Cardiac septum (tissue), 1 donor: ENCODE measurements around the gene UBE2D2. TPM values are rescaled to one million over a fixed set of nuclear protein-coding genes. Genes with fewer than 3 reads are reported as not detected.
"Not testable (repeated sequence)": the region's sequence is repeated elsewhere in the genome, so short reads cannot be mapped to it uniquely, and the experiment has no call there.

Source experiments
- DNase-seq: peaks from one replicate; pipeline ENCODE4 v3.0.0-alpha.2; 2020; ENCODE audit warnings: low spot score
- intact Hi-C: fragments of 100-400 bp; cut with DNase I; formaldehyde crosslinking; loops from one replicate; pipeline ENCODE4 v1.14.0; 2022
- total RNA-seq: library from RNA; stranded (reverse); fragmentation: NEBNext Ultra II Directional; extraction: Animal tissue kit (Norgen Biotek cat#: 25700); gene quantifications from one replicate; pipeline ENCODE4 v1.2.1, GENCODE V29; 2021
- donor health status: DM: no; HTN: no; CAD: no.

Gene UBE2D2
- total RNA-seq, 1 donor from 2014 or later = 124 TPM

DNA sequence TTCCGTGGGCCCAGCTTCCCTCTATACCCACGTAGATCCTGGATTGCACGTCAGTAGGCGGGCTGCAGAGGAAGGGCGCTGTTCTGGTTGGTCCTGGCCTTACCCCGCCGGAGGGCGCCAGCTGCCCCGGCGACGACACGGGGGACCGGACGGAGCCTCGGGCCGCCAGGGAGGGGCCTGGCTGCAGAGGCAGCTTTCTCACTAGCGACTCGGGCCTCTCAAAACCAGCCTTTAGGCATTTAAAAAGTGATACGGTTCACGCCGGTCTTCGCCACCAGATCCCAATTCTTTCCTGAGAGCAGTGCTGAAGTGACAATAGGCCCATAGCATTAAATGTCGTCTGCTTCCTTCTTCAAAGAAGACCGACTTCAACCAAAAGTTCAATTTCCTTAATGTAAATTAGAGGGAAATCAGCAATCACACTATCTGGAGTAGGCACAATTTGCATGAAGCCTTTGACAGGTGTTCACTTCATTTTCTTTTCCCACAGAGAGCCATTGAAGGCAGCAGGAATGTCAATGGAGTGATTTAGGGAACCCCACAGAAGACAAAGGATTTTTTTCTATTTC is 17.6 kb upstream of the UBE2D2 start:
- intact Hi-C loops = no loop called here
- peak; percentile 81 for DNase-seq

GRCh38 chr5:139546593-139546992 is 14.5 kb upstream of the UBE2D2 start:
- intact Hi-C loops = not testable (repeated sequence)

DNA sequence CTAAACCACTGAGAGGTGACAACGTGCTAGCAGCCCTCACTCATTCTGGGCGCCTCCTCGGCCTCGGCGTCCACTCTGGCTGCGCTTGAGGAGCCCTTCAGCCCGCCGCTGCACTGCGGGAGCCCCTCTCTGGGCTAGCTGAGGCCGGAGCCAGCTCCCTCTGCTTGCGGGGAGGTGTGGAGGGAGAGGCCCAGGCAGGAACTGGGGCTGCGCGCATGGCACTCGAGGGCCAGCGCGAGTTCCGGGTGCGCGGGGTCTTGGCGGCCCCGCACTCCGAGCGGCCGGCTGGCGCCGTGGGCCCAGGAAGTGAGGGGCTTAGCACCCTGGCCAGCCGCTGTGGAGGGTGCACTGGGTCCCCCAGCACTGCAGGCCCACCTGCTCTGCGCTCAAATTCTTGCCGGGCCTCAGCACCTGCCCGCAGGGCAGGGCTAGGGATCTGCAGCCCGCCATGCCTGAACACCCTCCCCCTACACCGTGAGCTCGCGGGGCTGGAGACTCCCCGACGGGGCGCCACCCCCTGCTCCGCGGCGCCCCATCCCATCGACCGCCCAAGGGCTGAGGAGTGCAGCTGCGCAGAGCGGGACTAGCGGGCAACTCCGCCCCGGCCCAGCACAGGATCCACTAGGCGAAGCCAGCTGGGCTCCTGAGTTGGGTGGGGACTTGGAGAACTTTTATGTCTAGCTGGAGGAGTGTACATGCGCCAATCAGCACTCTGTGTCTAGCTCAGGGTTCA is 11.8 kb upstream of the UBE2D2 start:
- DNase-seq = no peak
- intact Hi-C loops = no loop called here

More at GRCh38 chr5:139546593-139546992, 14.5 kb upstream of the UBE2D2 start:
- not testable (repeated sequence) for DNase-seq

GRCh38 chr5:139550051-139550872 is 10.9 kb upstream of the UBE2D2 start:
- intact Hi-C loops, DNase-seq: not testable (repeated sequence)

DNA sequence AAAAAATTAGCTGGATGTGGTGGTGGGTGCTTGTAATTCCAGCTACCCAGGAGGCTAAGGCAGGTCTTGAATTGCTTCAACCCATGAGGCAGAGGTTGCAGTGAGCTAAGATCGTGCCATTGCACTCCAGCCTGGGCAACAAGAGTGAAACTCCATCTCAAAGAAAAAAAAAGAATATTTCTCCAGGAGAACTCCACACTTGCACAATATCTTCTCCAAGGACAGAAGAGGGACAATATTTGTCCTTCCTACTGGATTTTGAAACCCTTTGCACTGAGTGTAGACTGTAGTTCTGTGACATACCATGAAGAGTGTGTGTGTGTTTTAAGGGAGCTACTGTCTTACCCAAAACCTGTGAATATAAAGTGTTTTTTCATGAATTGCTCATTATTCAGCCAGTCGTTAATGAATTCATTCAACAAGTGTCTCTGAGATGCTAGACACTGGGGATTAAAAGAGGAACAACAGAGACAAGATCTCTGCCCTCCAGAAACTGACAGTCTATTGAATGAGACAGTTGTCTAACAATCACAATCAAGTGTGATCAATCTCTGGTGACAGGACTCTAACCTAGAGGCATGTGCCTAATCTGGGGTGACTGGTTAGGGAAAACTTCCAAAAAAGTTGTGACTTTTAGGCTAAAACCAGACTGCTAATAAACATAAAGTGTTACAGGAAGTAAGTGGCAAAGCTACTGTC is 9.8 kb upstream of the UBE2D2 start:
- DNase-seq = no peak
- intact Hi-C loops = no loop called here

DNA sequence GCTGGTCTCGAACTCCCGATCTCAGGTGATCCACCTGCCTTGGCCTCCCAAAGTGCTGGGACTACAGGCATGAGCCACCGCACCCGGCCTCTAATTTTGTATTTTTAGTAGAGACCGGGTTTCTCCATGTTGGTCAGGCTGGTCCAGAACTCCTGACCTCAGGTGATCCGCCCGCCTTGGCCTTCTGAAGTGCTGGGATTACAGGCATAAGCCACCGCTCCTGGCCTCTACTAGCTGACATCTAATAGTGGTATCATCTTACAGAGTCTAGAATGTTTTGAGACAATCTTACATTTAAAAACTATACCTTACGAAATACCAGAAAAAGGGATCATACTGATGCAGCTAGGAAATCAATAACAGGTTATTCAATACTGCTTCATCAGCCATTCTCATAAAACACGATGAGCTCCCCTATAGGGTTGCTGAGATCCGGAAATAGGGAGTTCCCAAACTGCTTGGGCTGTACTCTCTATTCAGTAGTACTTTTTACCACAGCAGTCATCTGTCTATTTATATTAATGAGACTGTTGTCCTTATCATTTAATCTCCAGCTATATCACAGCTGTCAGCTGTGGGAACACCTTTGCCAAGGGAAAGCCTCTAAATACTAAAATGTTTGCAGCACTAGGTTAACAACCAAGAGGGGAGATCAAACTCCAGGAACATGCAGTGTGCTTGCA is 8.1 kb upstream of the UBE2D2 start:
- intact Hi-C loops = no loop called here
- no peak for DNase-seq

DNA sequence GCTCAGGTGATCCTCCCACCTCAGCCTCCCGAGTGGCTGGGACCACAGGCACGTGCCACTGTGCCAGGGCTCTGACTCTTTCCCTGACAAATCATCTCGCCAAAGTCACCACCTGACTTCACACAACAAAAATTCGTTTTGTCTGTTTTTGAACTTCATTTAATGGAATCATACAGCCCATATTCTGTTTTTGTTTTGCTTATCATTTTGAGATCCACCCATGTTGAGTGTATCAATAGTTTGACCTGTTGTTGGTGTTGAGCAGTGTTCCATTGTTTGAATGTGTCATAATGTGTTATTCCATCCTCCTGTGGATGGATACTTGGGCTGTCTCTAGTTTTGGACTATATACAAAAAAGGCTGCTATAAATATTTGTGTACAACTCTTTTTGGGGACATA is 6.9 kb upstream of the UBE2D2 start:
- intact Hi-C loops = no loop called here

DNA sequence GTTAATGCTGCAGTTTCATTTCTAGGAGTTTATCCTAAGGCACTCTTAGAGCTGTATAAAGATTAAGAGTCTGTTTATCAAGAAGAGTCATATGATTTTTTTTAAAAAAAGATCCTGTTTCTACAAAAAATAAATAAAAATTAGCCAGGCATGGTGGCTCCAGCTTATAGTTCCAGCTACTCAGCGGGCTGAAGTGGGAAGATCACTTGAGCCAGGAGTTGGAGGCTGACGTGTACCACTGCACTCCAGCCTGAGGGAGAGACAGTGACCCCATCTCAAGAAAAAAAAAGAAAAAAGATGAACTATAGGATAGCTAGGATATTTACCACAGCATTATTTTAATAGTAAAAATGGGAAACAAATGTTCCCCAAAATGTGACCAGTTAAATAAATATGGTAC is 3.3 kb upstream of the UBE2D2 start:
- no peak for DNase-seq
- intact Hi-C loops = no loop called here

More for the DNA sequence above, 6.9 kb upstream of the UBE2D2 start:
- DNase-seq = no peak

GRCh38 chr5:139561655-139562451 is 714 bp downstream of the UBE2D2 start:
- intact Hi-C loops = no loop called here
- peak; percentile 77 for DNase-seq

GRCh38 chr5:139562847-139563246 is 1.7 kb downstream of the UBE2D2 start:
- DNase-seq = no peak
- intact Hi-C loops = no loop called here

DNA sequence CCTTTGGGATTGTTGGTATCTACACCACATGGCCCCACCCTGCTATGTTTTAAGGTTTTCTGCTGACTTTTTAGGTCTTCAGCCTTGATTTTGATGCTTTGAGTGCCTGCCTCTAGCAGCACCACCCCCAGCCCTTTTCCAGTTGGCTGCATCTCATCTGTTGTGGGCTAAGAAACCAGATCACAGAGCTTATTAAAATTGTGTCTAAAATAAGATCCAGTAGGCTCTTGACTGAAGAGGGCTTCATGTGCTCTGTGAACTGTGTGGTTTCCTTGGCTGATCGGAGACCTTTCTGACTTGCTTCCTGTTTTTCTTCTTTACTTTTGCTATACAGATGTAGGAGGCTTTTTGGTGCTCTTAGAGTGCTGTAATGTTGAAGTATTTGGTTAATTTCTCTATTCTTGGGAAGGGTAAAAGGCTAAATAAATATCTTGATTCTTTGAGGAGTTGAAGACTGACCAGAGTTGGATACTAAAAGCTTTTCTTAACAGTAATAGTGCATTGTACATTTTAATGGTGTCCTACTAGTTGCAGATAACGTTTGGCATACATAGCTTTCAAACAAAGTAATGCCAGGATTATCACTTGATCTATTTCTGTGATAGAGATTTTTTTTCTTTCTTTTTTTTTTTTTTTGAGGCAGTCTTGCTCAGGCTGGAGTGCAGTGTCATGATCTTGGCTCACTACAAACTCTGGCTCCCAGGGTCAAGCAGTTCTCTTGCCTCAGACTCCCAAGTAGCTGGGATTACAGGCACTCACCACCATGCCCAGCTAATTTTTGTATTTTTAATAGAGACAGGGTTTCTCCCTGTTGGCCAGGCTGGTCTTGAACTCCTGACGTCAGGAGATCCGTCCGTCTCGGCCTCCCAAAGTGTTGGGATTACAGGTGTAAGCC is 4.5 kb downstream of the UBE2D2 start:
- intact Hi-C loops = no loop called here
- DNase-seq = no peak

- no peak for DNase-seq
- intact Hi-C loops = no loop called here
Observed at GRCh38 chr5:139566611-139567010, 5.5 kb downstream of the UBE2D2 start.

DNA sequence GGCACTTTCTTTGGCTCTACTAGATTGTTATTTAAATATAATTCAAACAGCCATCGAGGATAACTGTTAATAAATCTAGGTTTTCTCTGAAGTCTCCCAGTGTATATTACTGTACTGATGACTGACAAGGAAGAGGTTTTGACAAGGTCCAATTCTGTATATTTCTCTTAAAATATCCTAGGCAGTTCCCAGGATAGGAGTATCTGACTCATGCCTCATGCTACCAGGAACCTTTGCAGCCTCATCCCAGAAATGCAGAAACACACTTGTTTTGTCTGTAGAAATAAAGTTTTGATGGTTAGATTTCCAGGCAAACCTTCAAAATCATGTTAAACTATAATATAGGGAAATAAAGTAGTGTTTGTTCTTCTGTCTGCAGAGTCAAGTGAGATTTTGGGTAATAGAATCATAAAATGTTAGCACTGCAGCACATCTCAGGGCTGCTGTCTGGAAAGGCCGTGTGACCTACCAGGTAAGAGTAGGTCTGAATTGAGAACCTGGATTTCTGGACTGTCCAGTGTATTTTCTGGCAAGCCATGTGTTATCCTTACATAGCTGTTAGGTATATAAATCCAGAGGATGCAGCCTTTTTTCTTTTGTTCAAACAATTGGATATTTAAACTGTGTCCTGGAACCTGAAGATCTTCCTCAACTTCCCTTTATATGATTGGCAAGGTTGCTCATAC is 8.3 kb downstream of the UBE2D2 start:
- intact Hi-C loops = no loop called here
- no peak for DNase-seq

DNA sequence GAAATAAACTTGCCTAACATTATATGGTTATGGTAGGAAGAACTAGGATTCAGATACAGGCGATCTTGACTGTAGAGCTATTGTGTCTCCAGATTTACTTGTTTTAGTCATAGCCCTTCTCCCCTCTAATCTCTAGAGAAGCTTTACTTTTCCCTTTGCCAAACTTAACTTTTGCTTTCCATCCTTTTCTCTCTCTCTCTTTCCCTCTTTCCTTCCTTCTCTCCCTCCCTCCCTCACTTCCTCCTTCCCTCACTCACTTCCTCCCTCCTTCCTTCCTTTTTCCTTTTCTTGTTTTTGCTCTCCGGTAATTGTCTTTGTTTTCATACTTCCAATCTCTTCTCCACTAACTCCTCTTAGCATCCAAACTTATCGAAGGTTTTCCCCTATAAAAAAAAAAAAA is 10.4 kb downstream of the UBE2D2 start:
- intact Hi-C loops = no loop called here
- DNase-seq = no peak

DNA sequence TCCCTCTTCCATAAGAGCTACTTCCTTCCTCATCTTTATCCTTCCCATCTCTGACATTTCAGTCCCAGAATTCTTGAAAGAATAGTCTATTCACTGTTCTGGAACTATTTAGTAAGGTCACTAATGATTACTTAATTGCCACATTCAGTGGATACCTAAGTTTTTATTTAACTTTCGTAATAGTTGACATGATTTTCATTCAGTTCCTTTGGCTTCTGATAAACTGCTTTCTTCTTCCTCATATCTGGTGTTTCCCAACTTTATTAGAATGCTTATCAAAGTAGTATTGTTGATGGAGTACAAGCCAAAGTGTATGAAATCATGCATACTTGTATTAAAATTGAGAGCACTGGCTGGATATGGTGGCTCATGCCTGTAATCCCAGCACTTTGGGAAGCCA is 10.8 kb downstream of the UBE2D2 start:
- intact Hi-C loops = no loop called here

DNA sequence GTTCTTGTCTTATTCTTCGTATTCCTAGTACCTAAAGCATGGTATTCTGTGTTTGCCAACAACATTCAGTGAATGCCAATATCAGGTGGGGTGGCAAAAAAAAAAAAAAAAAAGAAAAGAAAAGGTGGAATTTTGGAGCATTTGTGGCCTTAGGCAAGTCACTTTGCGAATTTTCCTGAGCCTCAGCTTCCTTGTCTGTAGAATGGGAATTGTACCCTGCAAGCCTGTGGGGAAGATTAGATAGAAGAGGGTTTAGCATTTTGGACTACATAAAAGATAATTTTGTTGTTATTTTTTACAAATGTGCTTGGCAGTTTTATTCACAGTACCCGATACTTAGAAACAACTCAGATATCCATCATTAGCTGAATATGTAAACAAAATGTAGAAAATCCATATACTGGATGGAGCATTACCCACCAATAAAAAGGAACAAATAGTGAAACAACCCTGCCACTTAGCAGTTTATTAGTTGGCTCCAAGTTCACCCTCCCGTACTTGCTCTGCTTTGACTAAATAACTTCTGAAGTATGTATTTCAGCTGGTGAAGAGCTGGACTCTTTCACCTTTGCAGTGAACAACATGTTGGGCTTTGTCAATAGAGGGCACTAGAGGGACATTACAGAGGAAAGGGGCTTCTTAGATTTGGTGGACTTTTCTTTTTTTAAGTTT is 13.6 kb downstream of the UBE2D2 start:
- no peak for DNase-seq

More for the DNA sequence above, 10.8 kb downstream of the UBE2D2 start:
- DNase-seq = no peak

GRCh38 chr5:139575313-139575646 is 14.1 kb downstream of the UBE2D2 start:
- intact Hi-C loops = no loop called here
- DNase-seq = no peak

More for the DNA sequence above, 13.6 kb downstream of the UBE2D2 start:
- intact Hi-C loops = no loop called here
